PC-3 (cell line): ENCODE results near the gene PDZD2. TPM values are rescaled to one million over a fixed set of nuclear protein-coding genes. Genes with fewer than 3 reads are reported as not detected.

Experiments
- ATAC-seq: fragments of 200-7000 bp; cut with Tn5 transposase; 2 replicates; pipeline ENCODE4 v1.9.1; 2020; ENCODE audit warnings: mild to moderate bottlenecking, moderate library complexity
- BruUV-seq: library from RNA; stranded (reverse); fragments of 400-500 nt; replicated peaks from 2 replicates; lab custom pipeline; 2021; lab: Mats Ljungman, UMichigan
- CTCF ChIA-PET: fragments of 300-600 bp; sonication (Branson Sonifier 250); formaldehyde crosslinking; loops from one replicate; lab custom pipeline; 2022; ENCODE audit warnings: antibody characterized with exemption; lab: Charles Lee
- POLR2A ChIA-PET: fragments of 300-600 bp; sonication (Branson Sonifier 250); formaldehyde crosslinking; loops from one replicate; lab custom pipeline; 2022; ENCODE audit warnings: antibody characterized with exemption; ENCODE audit not compliant: unreplicated experiment; lab: Charles Lee
- DNase-seq: peaks from one replicate; pipeline ENCODE4 v3.0.0-alpha.2; 2015
- H2AFZ ChIP-seq: fragments of 300-600 bp; sonication (generic); 2 replicates; pipeline ENCODE4 v1.6.0; 2016; ENCODE audit warnings: antibody characterized with exemption, low read length
- H3F3A ChIP-seq: fragments of 300-600 bp; sonication (generic); one replicate; pipeline ENCODE4 v1.6.0; 2017; ENCODE audit warnings: antibody characterized with exemption, low read length, control low read depth, mild to moderate bottlenecking; ENCODE audit not compliant: unreplicated experiment
- H3K27ac ChIP-seq: fragments of 300-600 bp; sonication (generic); 2 replicates; pipeline ENCODE4 v1.5.1; 2016; ENCODE audit warnings: mild to moderate bottlenecking, low read length
- H3K27me3 ChIP-seq: fragments of 300-600 bp; sonication (generic); 2 replicates; pipeline ENCODE4 v1.6.1; 2016; ENCODE audit warnings: low read length, mixed read lengths
- H3K36me3 ChIP-seq: fragments of 300-600 bp; sonication (generic); 2 replicates; pipeline ENCODE4 v1.6.1; 2016; ENCODE audit warnings: low read depth, mixed run types, low read length, mixed read lengths
- H3K4me1 ChIP-seq: fragments of 300-600 bp; sonication (generic); 2 replicates; pipeline ENCODE4 v1.5.1; 2016; ENCODE audit warnings: low read length; ENCODE audit not compliant: insufficient read depth
- H3K4me2 ChIP-seq: fragments of 300-600 bp; sonication (generic); 2 replicates; pipeline ENCODE4 v1.6.0; 2016; ENCODE audit warnings: low read length
- H3K4me3 ChIP-seq: fragments of 300-600 bp; sonication (generic); 2 replicates; pipeline ENCODE4 v1.5.1; 2016; ENCODE audit warnings: mild to moderate bottlenecking, low read length, mixed read lengths
- H3K79me2 ChIP-seq: fragments of 300-600 bp; sonication (generic); 2 replicates; pipeline ENCODE4 v1.6.1; 2017; ENCODE audit warnings: low read length, mixed read lengths
- H3K9ac ChIP-seq: fragments of 300-600 bp; sonication (generic); 2 replicates; pipeline ENCODE4 v1.6.0; 2016; ENCODE audit warnings: mild to moderate bottlenecking, low read length
- H3K9me2 ChIP-seq: fragments of 300-600 bp; sonication (generic); replicated peaks from 2 replicates; pipeline ENCODE4 v1.6.1; 2016; ENCODE audit warnings: mixed run types, low read length, mixed read lengths
- H3K9me3 ChIP-seq: fragments of 300-600 bp; sonication (generic); 2 replicates; pipeline ENCODE4 v1.6.1; 2016; ENCODE audit warnings: low read length, mixed read lengths
- H4K20me1 ChIP-seq: fragments of 300-600 bp; sonication (generic); 2 replicates; pipeline ENCODE4 v1.6.1; 2016; ENCODE audit warnings: low read length, mixed read lengths
- EZH2 ChIP-seq: fragments of 300-600 bp; sonication (generic); IDR thresholded peaks from one replicate; pipeline ENCODE4 v1.6.1; 2017; ENCODE audit warnings: antibody characterized with exemption, mild to moderate bottlenecking, low read length; ENCODE audit not compliant: unreplicated experiment
- EZH2phosphoT487 ChIP-seq: fragments of 300-600 bp; sonication (generic); IDR thresholded peaks from 2 replicates; pipeline ENCODE4 v1.6.1; 2018; ENCODE audit warnings: mild to moderate bottlenecking, antibody characterized with exemption, low read length, borderline replicate concordance
- intact Hi-C: fragments of 100-400 bp; cut with micrococcal nuclease; formaldehyde crosslinking; loops from 2 replicates; pipeline ENCODE4 v1.9.0; 2023
- microRNA-seq: library from miRNA; unstranded; fragments of <30 nt; microRNA quantifications from one replicate; pipeline ENCODE4 v1.1.0, GENCODE V29; 2020; ENCODE audit not compliant: unreplicated experiment
- total RNA-seq: library from RNA; depleted of rRNA; stranded (reverse); fragments of >200 nt; gene quantifications from 2 replicates; pipeline ENCODE4 v1.2.3, GENCODE V29; 2014; rRNA removed
- TF ChIP-seq, protein P1 (sequence below): fragments of 300-600 bp; sonication (generic); conservative IDR thresholded peaks from 2 replicates; pipeline ENCODE4 v1.5.1; 2017; ENCODE audit warnings: antibody characterized with exemption, low read depth, mild to moderate bottlenecking, low read length

The PDZD2 gene
- total RNA-seq, 1 experiment from 2014 or later = 2.0 TPM

DNA sequence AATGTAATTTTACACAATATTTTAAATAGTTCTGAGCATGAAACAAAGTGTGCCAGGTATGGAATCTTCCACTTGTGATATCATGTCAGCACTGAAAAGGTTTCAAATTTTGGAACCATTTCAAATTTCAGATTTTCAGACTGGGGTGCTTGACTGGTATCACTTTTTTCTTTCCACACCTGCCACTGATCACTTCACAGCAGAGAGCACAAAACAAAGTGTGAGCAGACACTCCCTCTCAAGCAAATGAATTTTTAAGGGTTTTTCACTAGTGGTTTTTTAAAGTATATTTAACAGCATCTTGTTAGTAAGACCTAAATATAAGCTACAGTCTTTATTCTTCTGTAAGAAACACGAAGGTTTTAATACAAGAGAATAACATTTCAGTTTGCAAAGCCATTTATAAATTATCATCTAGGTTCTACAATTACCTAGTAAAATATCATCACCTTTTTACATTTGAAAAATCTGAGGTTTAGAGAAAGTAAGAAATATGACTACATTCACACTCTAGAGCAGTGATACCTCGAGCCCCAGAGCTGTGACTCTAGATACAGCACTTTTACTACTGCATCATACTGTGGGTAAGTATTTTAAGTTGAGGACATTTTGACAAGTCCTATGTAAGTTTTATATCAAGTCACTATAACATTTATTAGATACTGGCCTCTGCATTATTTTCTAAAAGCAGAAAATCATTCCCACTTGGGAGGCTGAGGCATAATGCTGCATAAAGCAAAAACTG, 520.6 kb downstream of the PDZD2 start:
- POLR2A ChIA-PET = no interaction called here
- Histone ChIP-seq H3K4me3 (no peak overlapping the region), H3K36me3 (peaks cover 3% of the 10 kb centered on the region; the same call in 1 of the 2 replicates), H3K27ac (no peak overlapping the region), H4K20me1 (peaks cover 35% of the 10 kb centered on the region; the same call in 1 of the 2 replicates), H3K79me2 (peaks cover 92% of the 10 kb centered on the region), H3K9me3 (no peaks in the 10 kb centered on the region), H3F3A (no peaks in the 10 kb centered on the region), H3K9me2 (no peaks in the 10 kb centered on the region), H3K27me3 (no peaks in the 10 kb centered on the region), H2AFZ (no peak overlapping the region), H3K9ac (no peak overlapping the region), H3K4me1 (no peaks in the 10 kb centered on the region), H3K4me2 (no peak overlapping the region)
- BruUV-seq = no TSS peak
- DNase-seq = no peak
- CTCF ChIA-PET = no interaction called here
- intact Hi-C loops = no loop called here
- ATAC-seq = no peak
- no peak for TF ChIP-seq EZH2
- TF ChIP-seq, protein P1, sequence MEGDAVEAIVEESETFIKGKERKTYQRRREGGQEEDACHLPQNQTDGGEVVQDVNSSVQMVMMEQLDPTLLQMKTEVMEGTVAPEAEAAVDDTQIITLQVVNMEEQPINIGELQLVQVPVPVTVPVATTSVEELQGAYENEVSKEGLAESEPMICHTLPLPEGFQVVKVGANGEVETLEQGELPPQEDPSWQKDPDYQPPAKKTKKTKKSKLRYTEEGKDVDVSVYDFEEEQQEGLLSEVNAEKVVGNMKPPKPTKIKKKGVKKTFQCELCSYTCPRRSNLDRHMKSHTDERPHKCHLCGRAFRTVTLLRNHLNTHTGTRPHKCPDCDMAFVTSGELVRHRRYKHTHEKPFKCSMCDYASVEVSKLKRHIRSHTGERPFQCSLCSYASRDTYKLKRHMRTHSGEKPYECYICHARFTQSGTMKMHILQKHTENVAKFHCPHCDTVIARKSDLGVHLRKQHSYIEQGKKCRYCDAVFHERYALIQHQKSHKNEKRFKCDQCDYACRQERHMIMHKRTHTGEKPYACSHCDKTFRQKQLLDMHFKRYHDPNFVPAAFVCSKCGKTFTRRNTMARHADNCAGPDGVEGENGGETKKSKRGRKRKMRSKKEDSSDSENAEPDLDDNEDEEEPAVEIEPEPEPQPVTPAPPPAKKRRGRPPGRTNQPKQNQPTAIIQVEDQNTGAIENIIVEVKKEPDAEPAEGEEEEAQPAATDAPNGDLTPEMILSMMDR = no peak

DNA sequence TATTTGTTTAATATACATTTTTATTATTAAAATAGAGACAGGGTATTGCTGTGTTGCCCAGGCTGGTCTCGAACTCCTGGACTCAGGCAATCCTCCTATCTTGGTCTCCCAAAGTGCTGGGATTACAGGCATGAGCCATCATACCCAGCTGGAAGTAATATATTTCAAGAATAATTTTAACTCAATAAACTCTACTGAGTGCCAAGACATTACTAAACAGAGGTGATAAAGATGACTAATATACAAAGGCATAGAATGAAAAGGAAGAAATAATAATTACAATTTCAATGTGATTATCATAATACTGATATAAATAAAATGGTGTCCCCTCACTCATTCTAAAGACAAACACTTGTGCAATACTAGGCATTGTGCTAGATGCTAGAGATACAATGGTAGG, 521.3 kb downstream of the PDZD2 start:
- intact Hi-C loops = no loop called here
- ATAC-seq = no peak
- Histone ChIP-seq H3K4me2 (no peak overlapping the region), H3K4me3 (no peak overlapping the region), H3K27ac (no peak overlapping the region), H3K27me3 (no peaks in the 10 kb centered on the region), H3K79me2 (peaks cover 90% of the 10 kb centered on the region), H4K20me1 (peaks cover 35% of the 10 kb centered on the region; the same call in 1 of the 2 replicates), H3F3A (no peaks in the 10 kb centered on the region), H3K9ac (no peak overlapping the region), H3K36me3 (peaks cover 3% of the 10 kb centered on the region), H2AFZ (no peak overlapping the region), H3K9me3 (no peaks in the 10 kb centered on the region), H3K9me2 (no peaks in the 10 kb centered on the region), H3K4me1 (no peaks in the 10 kb centered on the region)
- ChIA-PET CTCF (no interaction called here), POLR2A (no interaction called here)
- TF ChIP-seq EZH2 (no peak), EZH2phosphoT487 (no peak)
- TF ChIP-seq, protein P1 = no peak
- BruUV-seq = no TSS peak
- no peak for DNase-seq

Small RNAs within 50 kb of the gene (microRNA-seq; reads per million reads assigned to microRNA genes)
- gene MIR4279 = not detected

Other genes with a start within 250 kb of the PDZD2 start
- 60.7 and 84.1 TPM in 2 replicates for gene DROSHA, start 107.0 kb upstream of the PDZD2 start, total RNA-seq
- gene C5orf22, start 106.8 kb upstream of the PDZD2 start, total RNA-seq = 15.3 and 15.6 TPM in 2 replicates